GM12878 (cell line): ENCODE results near the gene TEDC1. TPM values are rescaled to one million over a fixed set of nuclear protein-coding genes. Genes with fewer than 3 reads are reported as not detected.

Experiments
- ATAC-seq: fragments of 200-7000 bp; cut with Tn5 transposase; 3 replicates; pipeline ENCODE4 v1.9.1; 2020; ENCODE audit warnings: mild to moderate bottlenecking, moderate library complexity
- BruUV-seq: library from RNA; stranded (reverse); fragments of 400-500 nt; replicated peaks from 2 replicates; lab custom pipeline; 2021; lab: Mats Ljungman, UMichigan
- CTCF ChIA-PET: fragments of 300-600 bp; sonication (Branson Sonifier 250); formaldehyde crosslinking; extraction: SDS; loops from one replicate; lab custom pipeline; 2021; ENCODE audit warnings: inconsistent platforms; lab: Yijun Ruan, JAX
- POLR2A ChIA-PET: fragments of 350-600 bp; formaldehyde crosslinking; extraction: SDS; loops from one replicate; lab custom pipeline; 2021; ENCODE audit warnings: inconsistent platforms; lab: Charles Lee
- RAD21 ChIA-PET: fragments of 300-600 bp; sonication (Branson Sonifier 250); formaldehyde crosslinking; loops from one replicate; lab custom pipeline; 2023; ENCODE audit warnings: antibody characterized with exemption; ENCODE audit not compliant: unreplicated experiment; lab: Charles Lee
- SMC1A ChIA-PET: fragments of 300-600 bp; sonication (Branson Sonifier 250); formaldehyde crosslinking; loops from one replicate; lab custom pipeline; 2023; ENCODE audit not compliant: unreplicated experiment, uncharacterized antibody; lab: Charles Lee
- DNase-seq: peaks from one replicate; pipeline ENCODE4 v3.0.0-alpha.2; 2011; ENCODE audit warnings: low read depth, low spot score
- FAIRE-seq: peaks from 3 replicates; lab custom pipeline; 2011; peaks lifted over from hg19 to GRCh38; lab: Jason Lieb, UNC
- H2AFZ ChIP-seq: 2 replicates; pipeline ENCODE4 v1.6.0; 2011; ENCODE audit warnings: low read depth, low read length, control low read depth; ENCODE audit not compliant: control insufficient read depth
- H3K27ac ChIP-seq: 2 replicates; pipeline ENCODE4 v1.5.1; 2011; ENCODE audit warnings: control low read depth; ENCODE audit not compliant: control insufficient read depth, insufficient read depth
- H3K27me3 ChIP-seq, 2 experiments: replicated peaks in 1 of 2; 2 replicates each; pipeline versions ENCODE4 v1.6.0 to v1.6.1; 2011; ENCODE audit warnings: low read length in 1 of 2; ENCODE audit not compliant: control insufficient read depth in 2 of 2, insufficient read depth in 2 of 2
- H3K36me3 ChIP-seq, 2 experiments: 2 replicates each; pipeline ENCODE4 v1.5.1; 2011; ENCODE audit warnings: low read length in 1 of 2; ENCODE audit not compliant: control insufficient read depth in 2 of 2, insufficient read depth in 2 of 2
- H3K4me1 ChIP-seq: 2 replicates; pipeline ENCODE4 v1.6.1; 2011; ENCODE audit warnings: mild to moderate bottlenecking, low read length, moderate library complexity, mixed read lengths; ENCODE audit not compliant: control insufficient read depth, insufficient read depth
- H3K4me2 ChIP-seq: 2 replicates; pipeline ENCODE4 v1.6.0; 2011; ENCODE audit warnings: control low read depth; ENCODE audit not compliant: control insufficient read depth, insufficient read depth
- H3K4me3 ChIP-seq: fragments of 200-600 bp; sonication (generic); 2 replicates; pipeline ENCODE4 v1.5.1; 2016
- H3K79me2 ChIP-seq: 2 replicates; pipeline ENCODE4 v1.6.0; 2011; ENCODE audit warnings: low read length; ENCODE audit not compliant: control insufficient read depth, insufficient read depth
- H3K9ac ChIP-seq: 2 replicates; pipeline ENCODE4 v1.8.0; 2011; ENCODE audit warnings: low read length, control low read depth, mixed read lengths; ENCODE audit not compliant: control insufficient read depth, insufficient read depth
- H3K9me3 ChIP-seq: replicated peaks from 3 replicates; pipeline ENCODE4 v1.5.1; 2011; ENCODE audit warnings: mild to moderate bottlenecking, low read length; ENCODE audit not compliant: control insufficient read depth, insufficient read depth
- H4K20me1 ChIP-seq: 2 replicates; pipeline ENCODE4 v1.6.0; 2011; ENCODE audit not compliant: control insufficient read depth, insufficient read depth
- BMI1 ChIP-seq: fragments of 450-650 bp; IDR thresholded peaks from 2 replicates; pipeline ENCODE4 v1.6.1; 2016; ENCODE audit warnings: mild to moderate bottlenecking, moderate library complexity, borderline replicate concordance
- HDGF ChIP-seq: fragments of 450-650 bp; IDR thresholded peaks from 2 replicates; pipeline ENCODE4 v1.6.1; 2016; ENCODE audit warnings: antibody characterized with exemption
- MXI1 ChIP-seq: fragments of 150-350 bp; IDR thresholded peaks from 2 replicates; pipeline ENCODE4 v1.6.1; 2011; ENCODE audit warnings: low read depth, mild to moderate bottlenecking, inconsistent platforms, low read length, improper control_type of control experiment
- TBL1XR1 ChIP-seq: IDR thresholded peaks from 2 replicates; pipeline ENCODE4 v1.6.1; 2012; ENCODE audit warnings: low read depth, low read length, improper control_type of control experiment
- ZNF24 ChIP-seq: fragments of 450-650 bp; IDR thresholded peaks from 2 replicates; pipeline ENCODE4 v1.6.1; 2017; ENCODE audit warnings: antibody characterized with exemption, mild to moderate bottlenecking
- WGBS: methylation state at CpG from one replicate; pipeline ENCODE4 v1.1.6; 2016; ENCODE audit warnings: low lambda C conversion rate; ENCODE audit not compliant: insufficient replicate concordance, insufficient coverage; ENCODE audit errors: missing lambda C conversion rate; 5-methylcytosine and 5-hydroxymethylcytosine counted together
- in situ Hi-C: fragments of 300-500 bp; cut with MboI; formaldehyde crosslinking; loops from 9 replicates; pipeline ENCODE4 v1.14.3; 2018; ENCODE audit warnings: mixed read lengths
- intact Hi-C: fragments of 100-400 bp; cut with micrococcal nuclease; formaldehyde crosslinking; loops from one replicate; pipeline ENCODE4 v1.14.2; 2022; ENCODE audit not compliant: unreplicated experiment
- polyA plus RNA-seq, 11 experiments: library from polyadenylated mRNA; depleted of rRNA in 4 of 11; unstranded in 6 of 11; stranded (reverse) in 5 of 11; fragments of >200 nt; fragmentation: Nextera tagmentation in 4 of 11; fragmentation: Illumina TruSeq in 1 of 11; extraction: Ambion mirVana in 4 of 11; extraction: Trizol in 1 of 11; gene quantifications; 1 replicate in 1 of 11; 2 replicates in 10 of 11; pipeline versions ENCODE4 v1.2.1 to v1.2.3, GENCODE V29; 2011 to 2016; ENCODE audit warnings: inconsistent platforms in 2 of 11, missing spikeins in 2 of 11, low read depth in 1 of 11
- total RNA-seq, 4 experiments: library from RNA; depleted of rRNA in 3 of 4; stranded (reverse); fragments of >200 nt in 3 of 4; fragmentation: Illumina TruSeq in 1 of 4; extraction: Trizol in 1 of 4; gene quantifications; 2 replicates each; pipeline versions ENCODE4 v1.2.1 to v1.2.3, GENCODE V29; 2013 to 2021

The TEDC1 gene
- total and polyA plus RNA-seq, 10 of the 15 experiments (the other 5 are each of a cell fraction or from before 2014, with no cell fraction given) = 0.19 to 34.2 (median 14.5) TPM

DNA sequence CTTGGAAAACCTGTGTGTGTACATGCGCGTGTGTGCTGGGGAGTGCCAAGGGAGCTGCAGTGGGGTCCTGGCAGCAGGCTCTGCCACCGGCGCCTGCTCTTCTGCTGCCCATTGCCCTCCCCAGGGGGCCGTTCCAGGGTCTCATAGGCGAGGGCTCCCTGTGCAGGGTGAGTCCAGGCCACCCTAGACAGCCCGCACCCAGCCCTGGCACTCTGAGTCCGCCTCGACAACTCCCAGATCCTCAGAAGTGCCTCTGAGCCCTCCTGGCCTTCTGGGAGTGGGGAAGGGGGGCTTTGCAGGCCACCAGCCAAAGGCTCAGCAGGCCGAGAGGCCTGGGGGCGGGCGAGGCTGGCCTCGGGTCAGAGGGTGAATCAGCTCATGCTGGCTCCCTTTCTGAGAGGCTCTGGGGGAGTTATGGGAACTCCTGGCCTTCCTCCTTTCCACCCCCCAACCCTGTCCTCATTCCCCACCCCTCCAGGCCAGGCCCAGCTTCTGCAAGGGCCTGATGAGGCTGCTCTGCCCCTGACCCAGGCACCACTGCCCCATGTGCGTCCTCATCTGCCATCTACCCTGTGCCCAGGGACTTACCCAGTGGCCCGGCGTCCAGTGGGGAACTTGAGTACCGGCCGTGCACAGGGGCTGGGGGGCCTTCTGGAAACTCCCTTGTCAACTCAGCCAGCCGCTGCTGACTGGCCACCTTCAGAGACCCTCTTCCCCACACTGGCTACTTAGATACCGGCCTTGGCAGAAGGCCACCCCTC is 2.1 kb upstream of the TEDC1 start:
- no peak for DNase-seq
- Histone ChIP-seq H3K9me3 (no peaks in the 10 kb centered on the region), H3K4me2 (peak overlapping the region; percentile 100), H3K79me2 (peaks cover 8% of the 10 kb centered on the region), H3K4me3 (peak overlapping the region; percentile 84), H3K27ac (no peak overlapping the region), H2AFZ (no peak overlapping the region)
- TF ChIP-seq HDGF = no peak
- TF ChIP-seq ZNF24 = no peak
- no peak for TF ChIP-seq MXI1
- TF ChIP-seq TBL1XR1 = no peak
- TF ChIP-seq BMI1 = no peak
- TF ChIP-seq, all 136 proteins: peak for 0
- H3K36me3 ChIP-seq = no peaks in the 10 kb centered on the region; a peak in 1 of 4 replicates
- POLR2A ChIA-PET = interaction anchor here (1.0 to 2.0 kb wide), 4 partner anchors 8 to 123 kb away, joined by 3 to 23 read pairs (median 4); no protein-coding TSS in a partner anchor
- FAIRE-seq (no peak), ATAC-seq (no peak)
- intact Hi-C loops (loop anchor here (1.0 to 10.0 kb wide), 4 partner anchors 8 to 424 kb away; partner anchors contain the start of gene GPR132), in situ Hi-C loops (loop anchor here (5.0 kb wide), 1 partner anchor 117 kb away; no protein-coding TSS in a partner anchor)
- SMC1A ChIA-PET = interaction anchor here (1.1 to 2.7 kb wide), 5 partner anchors 8 to 118 kb away, joined by 3 to 39 read pairs (median 4); no protein-coding TSS in a partner anchor
- CTCF ChIA-PET = interaction anchor here (0.6 to 4.4 kb wide), 17 partner anchors 8 to 117 kb away, joined by 3 to 103 read pairs (median 4); partner anchors contain the start of gene TEX22
- WGBS = 25% methylated on average over 20 of the region's 20 CpGs
- H3K4me1 ChIP-seq = peaks cover 28% of the 10 kb centered on the region
- H4K20me1 ChIP-seq = no peaks in the 10 kb centered on the region
- H3K9ac ChIP-seq = peak overlapping the region; percentile 19
- H3K27me3 ChIP-seq = no peaks in the 10 kb centered on the region
- RAD21 ChIA-PET = interaction anchor here (0.8 to 2.5 kb wide), 6 partner anchors 8 to 118 kb away, joined by 3 to 74 read pairs (median 7); no protein-coding TSS in a partner anchor
- BruUV-seq = no TSS peak
